Thoracic aorta (tissue), 2 donors: ENCODE data around the gene TLCD3B. TPM values are rescaled to one million over a fixed set of nuclear protein-coding genes. Genes with fewer than 3 reads are reported as not detected.

Experiments
- ATAC-seq: fragments of 150-250 bp; one replicate; pipeline ENCODE4 v1.8.0; 2017; ENCODE audit warnings: low read depth; ENCODE audit not compliant: insufficient number of reproducible peaks, low FRiP score
- DNase-seq: peaks from one replicate; pipeline ENCODE4 v3.0.0-alpha.2; 2020; ENCODE audit warnings: low spot score
- H3K27ac ChIP-seq, 2 donors: fragments of 200-600 bp; sonication (generic); 1 replicate in 1 of 2; 2 replicates in 1 of 2; pipeline ENCODE4 v1.5.1; 2016; ENCODE audit warnings: mild to moderate bottlenecking in 2 of 2, moderate library complexity in 2 of 2
- H3K27me3 ChIP-seq: fragments of 200-600 bp; sonication (generic); replicated peaks from 2 replicates; pipeline ENCODE4 v1.6.0; 2016; ENCODE audit warnings: mild to moderate bottlenecking; ENCODE audit not compliant: insufficient read depth
- H3K36me3 ChIP-seq: fragments of 200-600 bp; sonication (generic); one replicate; pipeline ENCODE4 v1.5.1; 2016
- H3K4me1 ChIP-seq, 2 donors: fragments of 200-600 bp; sonication (generic); 1 replicate in 1 of 2; 2 replicates in 1 of 2; pipeline versions ENCODE4 v1.5.1 to v1.6.0; 2016; ENCODE audit warnings: low read depth in 2 of 2, mild to moderate bottlenecking in 1 of 2; ENCODE audit not compliant: control insufficient read depth in 1 of 2
- H3K4me3 ChIP-seq: fragments of 200-600 bp; sonication (generic); 2 replicates; pipeline ENCODE4 v1.5.1; 2016; ENCODE audit warnings: mild to moderate bottlenecking
- H3K9me3 ChIP-seq: fragments of 200-600 bp; sonication (generic); 2 replicates; pipeline ENCODE4 v1.5.1; 2016
- CTCF ChIP-seq: fragments of 200-600 bp; sonication (generic); IDR thresholded peaks from one replicate; pipeline ENCODE4 v1.5.1; 2019; ENCODE audit warnings: antibody characterized with exemption
- total RNA-seq, 2 donors: library from RNA; depleted of rRNA; stranded (reverse); fragments of >200 nt; gene quantifications; one replicate each; pipeline versions ENCODE4 v1.1.0 to v1.2.3, GENCODE V29; 2016

The TLCD3B gene
- total RNA-seq, 2 donors from 2014 or later: not detected

GRCh38 chr16:29975811-29976511, 55.1 kb downstream of the TLCD3B start:
- H3K9me3 ChIP-seq: no peaks in the 10 kb centered on the region

DNA sequence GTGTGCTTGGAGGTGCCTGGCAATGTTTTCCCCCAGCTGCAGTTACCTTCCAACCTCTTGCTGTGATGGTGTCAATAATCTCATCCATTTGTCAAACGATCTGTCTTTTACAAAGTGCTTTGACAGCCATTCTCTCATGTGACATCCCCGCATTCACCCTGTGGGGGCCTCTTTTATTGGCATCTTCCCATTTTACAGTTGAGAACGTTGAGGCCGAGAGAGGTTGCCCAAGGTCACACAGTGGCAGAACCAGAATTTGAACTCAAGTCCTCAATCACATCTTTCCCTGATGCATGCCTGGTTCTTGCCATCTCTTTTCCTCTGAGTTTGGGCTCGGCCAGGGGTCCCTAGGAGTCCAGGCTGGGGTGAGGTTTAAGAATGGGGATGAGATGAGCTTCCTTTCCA, 55.9 kb downstream of the TLCD3B start:
- no peak for TF ChIP-seq CTCF
- Histone ChIP-seq H3K27ac (peak overlapping the region in 1 of 2 donors; percentile 90), H3K36me3 (peaks cover 16% of the 10 kb centered on the region), H3K9me3 (no peaks in the 10 kb centered on the region), H3K27me3 (no peaks in the 10 kb centered on the region), H3K4me1 (peaks cover 20 to 39% of the 10 kb centered on the region in 2 donors), H3K4me3 (peak overlapping the region; percentile 98)
- ATAC-seq: no peak
- DNase-seq: no peak

More at GRCh38 chr16:29975811-29976511, 55.1 kb downstream of the TLCD3B start:
- TF ChIP-seq CTCF: no peak
- Histone ChIP-seq H3K27me3 (no peaks in the 10 kb centered on the region), H3K27ac (no peak overlapping the region), H3K4me1 (peaks cover 20 to 39% of the 10 kb centered on the region in 2 donors), H3K4me3 (peak overlapping the region; percentile 98), H3K36me3 (peaks cover 23% of the 10 kb centered on the region)
- no peak for ATAC-seq
- DNase-seq: no peak

Other genes with a start within 250 kb of the TLCD3B start
- 10 to 100 TPM; 11.4 to 15.2 TPM for gene KIF22, start 240.5 kb downstream of the TLCD3B start, total RNA-seq
- 10 to 100 TPM; 73.0 to 99.4 TPM for gene MAZ, start 224.7 kb downstream of the TLCD3B start, total RNA-seq
- 10 to 100 TPM; 39.4 to 40.8 TPM for gene PRRT2, start 219.1 kb downstream of the TLCD3B start, total RNA-seq
- gene PAGR1, start 215.1 kb downstream of the TLCD3B start, total RNA-seq: 10 to 100 TPM; 40.8 to 45.2 TPM
- gene MVP, start 210.8 kb downstream of the TLCD3B start, total RNA-seq: 100 to 1,000 TPM; 175 to 190 TPM
- gene CDIPT, start 168.0 kb downstream of the TLCD3B start, total RNA-seq: 100 to 1,000 TPM in 1 of 2 donors, 10 to 100 TPM in 1; 92.1 to 107 TPM
- 1 to 10 TPM in 1 of 2 donors, under 1 TPM in 1; 0.63 to 1.4 TPM for gene SEZ6L2, start 131.7 kb downstream of the TLCD3B start, total RNA-seq
- gene ASPHD1, start 130.8 kb downstream of the TLCD3B start, total RNA-seq: under 1 TPM in 1 of 2 donors, not detected in 1; 0.27 TPM
- gene KCTD13, start 105.0 kb downstream of the TLCD3B start, total RNA-seq: 10 to 100 TPM; 29.2 to 37.1 TPM
- gene TMEM219, start 69.2 kb downstream of the TLCD3B start, total RNA-seq: 100 to 1,000 TPM in 1 of 2 donors, 10 to 100 TPM in 1; 79.7 to 161 TPM
- gene TAOK2, start 57.4 kb downstream of the TLCD3B start, total RNA-seq: 10 to 100 TPM; 54.6 to 55.0 TPM
- gene HIRIP3, start 35.7 kb downstream of the TLCD3B start, total RNA-seq: 10 to 100 TPM in 1 of 2 donors, 1 to 10 TPM in 1; 6.1 to 17.7 TPM
- 10 to 100 TPM; 67.4 to 81.8 TPM for gene INO80E, start 35.0 kb downstream of the TLCD3B start, total RNA-seq
- gene DOC2A, start 20.2 kb downstream of the TLCD3B start, total RNA-seq: under 1 TPM in 1 of 2 donors, not detected in 1; 0.56 TPM
- gene C16orf92, start 8.1 kb downstream of the TLCD3B start, total RNA-seq: not detected
- 100 to 1,000 TPM; 569 to 841 TPM for gene ALDOA, start 34.5 kb upstream of the TLCD3B start, total RNA-seq
- 10 to 100 TPM; 37.7 to 54.2 TPM for gene PPP4C, start 44.7 kb upstream of the TLCD3B start, total RNA-seq
- under 1 TPM in 1 of 2 donors, not detected in 1; 0.56 TPM for gene TBX6, start 60.7 kb upstream of the TLCD3B start, total RNA-seq
- 100 to 1,000 TPM in 1 of 2 donors, 10 to 100 TPM in 1; 69.2 to 105 TPM for gene YPEL3, start 64.9 kb upstream of the TLCD3B start, total RNA-seq
- gene GDPD3, start 82.3 kb upstream of the TLCD3B start, total RNA-seq: 1 to 10 TPM; 4.6 to 6.0 TPM
- gene MAPK3, start 91.9 kb upstream of the TLCD3B start, total RNA-seq: 100 to 1,000 TPM in 1 of 2 donors, 10 to 100 TPM in 1; 41.3 to 108 TPM
- gene CORO1A, start 152.3 kb upstream of the TLCD3B start, total RNA-seq: 10 to 100 TPM; 78.1 to 87.8 TPM
- 100 to 1,000 TPM in 1 of 2 donors, 10 to 100 TPM in 1; 83.4 to 224 TPM for gene BOLA2B, start 162.4 kb upstream of the TLCD3B start, total RNA-seq
- 10 to 100 TPM; 20.1 to 43.6 TPM for gene SLX1A, start 162.6 kb upstream of the TLCD3B start, total RNA-seq
- gene SULT1A3, start 168.0 kb upstream of the TLCD3B start, total RNA-seq: 10 to 100 TPM; 11.1 to 15.6 TPM
- gene NPIPB13, start 217.2 kb upstream of the TLCD3B start, total RNA-seq: 10 to 100 TPM in 1 of 2 donors, 1 to 10 TPM in 1; 6.5 to 14.0 TPM